Lower leg skin (tissue), 3 donors: Measurements from ENCODE around the gene TGFBR2.

Experiments
- CTCF ChIP-seq, 3 donors: fragments of 450-650 bp; IDR thresholded peaks; one replicate each; pipeline ENCODE4 v1.5.1; 2016; ENCODE audit warnings: antibody characterized with exemption in 3 of 3, mild to moderate bottlenecking in 3 of 3, moderate library complexity in 2 of 3
- POLR2A ChIP-seq, 2 donors: fragments of 450-650 bp; IDR thresholded peaks; one replicate each; pipeline ENCODE4 v1.6.1; 2016 to 2017; ENCODE audit warnings: antibody characterized with exemption in 2 of 2, mild to moderate bottlenecking in 1 of 2, moderate library complexity in 1 of 2

- TF ChIP-seq CTCF (IDR thresholded peaks at IDR 0.05), result no peak
- no peak for TF ChIP-seq POLR2A (IDR thresholded peaks at IDR 0.05)
These were observed 72.6 kb downstream of the TGFBR2 start for GRCh38 chr3:30679045-30679444.
